HG02870 (cell line): ENCODE data around the gene PPIAL4G.
"Not testable (repeated sequence)": the region's sequence is repeated elsewhere in the genome, so short reads cannot be mapped to it uniquely, and the experiment has no call there.

Experiments
- ATAC-seq: cut with Tn5 transposase; IDR thresholded peaks from one replicate; pipeline ENCODE4 v1.9.1; 2021; ENCODE audit warnings: mild to moderate bottlenecking, moderate library complexity; ENCODE audit not compliant: unreplicated experiment

Gene PPIAL4G

DNA sequence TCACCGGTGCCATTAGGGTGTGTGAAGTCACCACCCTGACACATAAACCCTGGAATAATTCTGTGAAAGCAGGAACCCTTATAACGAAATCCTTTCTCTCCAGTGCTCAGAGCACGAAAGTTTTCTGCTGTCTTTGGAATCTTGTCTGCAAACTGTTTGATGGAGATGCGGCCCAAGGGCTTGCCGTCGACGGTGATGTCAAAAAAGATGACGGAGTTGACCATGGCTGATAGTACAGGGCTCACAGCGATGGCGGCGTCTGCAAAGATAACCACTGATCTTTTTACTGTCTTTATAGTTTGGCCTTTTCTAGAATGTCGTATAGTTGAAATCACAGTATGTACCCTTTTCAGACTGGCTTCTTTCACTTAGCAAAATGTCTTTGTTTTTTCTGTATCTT lies at the start of gene PPIAL4G:
Gene PPIAL4G (minus strand): TSS at position 274 of the 400 bp plus-strand sequence. CDS start 50 bp downstream, at position 224.
- not testable (repeated sequence) for ATAC-seq

DNA sequence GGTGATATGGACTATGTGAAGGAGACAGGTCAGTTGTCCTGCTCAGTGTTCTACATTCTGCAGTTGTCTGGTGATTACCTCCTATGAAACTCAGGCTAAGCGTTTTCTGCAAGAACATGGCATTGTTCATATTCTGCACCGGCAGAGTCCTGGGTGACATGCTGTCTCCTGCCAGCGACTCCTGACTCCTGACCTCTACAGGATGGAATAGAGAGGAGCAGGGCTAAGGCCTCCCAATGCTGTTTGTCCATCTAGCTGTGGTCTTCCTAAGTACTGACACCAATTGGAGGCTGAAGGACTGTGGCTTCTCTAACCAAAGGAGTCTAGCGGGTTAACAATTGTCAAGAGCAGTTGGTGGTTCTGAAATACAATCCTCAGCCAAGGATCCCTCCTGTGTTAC lies 49.1 kb upstream of the PPIAL4G start:
- not testable (repeated sequence) for ATAC-seq

DNA sequence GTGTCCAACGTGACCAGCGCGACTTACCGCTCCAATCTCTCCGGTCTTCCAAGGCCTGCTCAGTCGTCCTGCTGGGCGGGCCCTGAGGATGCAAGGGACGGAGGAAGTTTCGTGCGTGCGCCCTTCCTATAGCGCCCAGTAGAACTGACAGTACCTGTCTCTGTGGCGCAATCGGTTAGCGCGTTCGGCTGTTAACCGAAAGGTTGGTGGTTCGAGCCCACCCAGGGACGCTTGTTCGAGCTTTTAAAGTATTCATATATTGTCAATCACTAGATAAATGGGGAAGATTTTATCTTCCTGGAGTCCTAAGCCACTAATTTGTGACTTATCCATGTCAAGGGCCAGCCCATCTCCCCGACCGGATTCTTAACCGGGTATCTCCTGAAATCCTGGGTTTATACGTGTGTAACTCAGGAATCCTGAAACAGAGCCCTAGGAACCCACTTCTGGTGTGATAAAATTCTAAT lies 46.0 kb upstream of the PPIAL4G start:
- ATAC-seq = not testable (repeated sequence)

DNA sequence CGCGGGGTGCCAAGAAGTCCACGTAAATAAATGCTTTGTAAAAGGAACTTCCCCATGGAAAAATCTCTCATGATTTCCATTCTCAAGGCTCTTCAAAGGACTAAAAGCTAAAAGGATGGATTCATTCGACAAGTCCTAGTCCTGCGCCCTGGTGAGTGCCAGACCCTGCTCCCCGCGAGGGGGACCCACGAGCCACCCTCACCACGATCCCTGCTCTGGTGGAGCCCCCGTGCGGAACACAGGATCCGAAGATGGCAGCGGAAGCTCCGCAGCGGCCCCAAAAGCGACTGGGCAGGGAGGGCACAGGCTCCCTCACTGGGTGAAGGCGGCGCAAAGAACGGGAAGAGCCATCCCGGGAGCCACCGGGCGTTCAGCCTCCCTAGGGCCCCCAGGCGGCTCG lies 45.5 kb upstream of the PPIAL4G start:
- not testable (repeated sequence) for ATAC-seq

DNA sequence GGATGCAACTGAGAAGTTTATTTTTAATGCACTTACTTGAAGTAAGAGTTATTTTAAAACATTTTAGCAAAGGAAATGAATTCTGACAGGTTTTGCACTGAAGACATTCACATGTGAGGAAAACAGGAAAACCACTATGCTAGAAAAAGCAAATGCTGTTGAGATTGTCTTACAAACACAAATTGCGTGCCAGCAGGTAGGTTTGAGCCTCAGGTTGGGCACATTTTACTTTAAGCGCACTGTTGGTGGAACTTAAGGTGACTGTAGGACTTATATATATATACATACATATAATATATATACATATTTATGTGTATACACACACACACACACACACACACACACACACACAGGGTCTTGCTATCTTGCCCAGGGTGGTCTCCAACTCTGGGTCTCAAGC lies 43.5 kb upstream of the PPIAL4G start:
- ATAC-seq = not testable (repeated sequence)

DNA sequence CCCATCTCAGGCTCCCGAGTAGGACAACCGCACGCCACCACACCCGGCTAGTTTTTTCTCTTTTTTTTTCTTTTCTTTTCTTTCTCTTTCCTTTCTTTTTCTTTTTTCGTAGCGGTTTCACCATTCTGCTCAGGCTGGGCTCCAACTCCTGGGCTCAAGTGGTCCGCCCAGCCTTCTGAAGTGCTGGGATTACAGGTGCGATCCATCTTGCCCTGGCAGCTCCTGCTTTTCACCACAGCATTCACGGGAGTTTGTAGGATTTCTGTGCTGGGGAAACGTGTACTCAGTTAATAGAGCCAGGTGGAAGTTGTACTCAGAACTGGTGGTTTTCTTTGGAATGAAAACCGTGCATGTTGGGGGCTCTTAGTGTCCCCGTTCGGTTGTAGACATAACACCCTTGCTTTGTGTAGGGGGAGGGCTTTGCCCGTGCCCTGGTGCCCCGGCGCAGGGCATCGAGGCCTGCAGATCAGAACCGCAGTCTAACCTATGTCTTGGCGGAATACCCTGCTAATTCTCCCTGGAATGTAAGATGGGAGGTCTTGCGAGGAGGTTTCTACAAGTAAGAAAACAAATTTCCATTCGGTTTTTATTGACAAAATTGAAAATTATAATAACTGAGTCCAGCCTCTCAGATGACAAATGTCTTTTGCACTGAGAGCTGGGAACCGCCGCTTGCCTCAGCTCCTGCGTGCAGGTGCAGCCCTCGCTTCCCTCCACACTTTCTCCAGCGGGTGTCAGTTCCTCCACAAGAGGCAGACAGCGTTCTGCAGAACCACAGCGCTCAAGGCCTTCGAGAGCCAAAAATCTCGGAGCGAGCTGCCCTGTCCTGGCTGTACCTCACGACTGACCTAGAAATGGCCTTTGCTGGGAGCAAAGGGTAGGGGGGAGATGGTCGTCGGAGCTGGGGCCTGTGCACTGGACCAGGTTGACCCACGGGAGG lies 40.4 kb upstream of the PPIAL4G start:
- ATAC-seq = not testable (repeated sequence)

DNA sequence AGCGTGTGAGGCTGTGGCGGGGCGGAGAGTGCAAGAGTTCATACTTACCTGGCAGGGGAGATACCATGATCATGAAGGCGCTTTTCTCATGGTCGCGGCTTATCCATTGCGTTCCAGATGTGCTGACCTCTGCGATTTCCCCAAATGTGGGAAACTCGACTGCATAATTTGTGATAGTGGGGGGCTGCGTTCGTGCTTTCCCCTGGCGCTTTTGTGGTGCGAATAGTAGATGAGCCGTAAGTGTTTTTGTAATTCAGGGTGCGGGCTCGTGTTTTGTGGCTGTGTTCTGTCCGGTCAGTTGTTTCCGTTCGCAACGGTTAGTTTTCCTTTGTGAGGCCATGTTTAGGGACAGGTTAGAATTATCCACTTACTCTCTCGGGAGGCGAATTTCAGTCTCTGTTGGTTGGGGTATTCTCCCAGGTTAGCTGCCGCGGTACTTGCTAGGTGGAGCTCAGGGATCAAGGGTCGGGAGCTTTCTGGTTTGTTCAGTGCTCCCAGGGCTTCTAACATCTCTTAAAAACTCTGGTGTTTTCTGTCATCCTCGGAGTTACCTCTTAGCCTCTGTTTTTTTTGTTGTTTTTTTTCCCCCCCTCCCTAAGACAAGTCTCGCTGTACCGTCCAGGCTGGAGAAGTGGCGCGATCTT lies 39.6 kb upstream of the PPIAL4G start:
- ATAC-seq = peak; percentile 68

DNA sequence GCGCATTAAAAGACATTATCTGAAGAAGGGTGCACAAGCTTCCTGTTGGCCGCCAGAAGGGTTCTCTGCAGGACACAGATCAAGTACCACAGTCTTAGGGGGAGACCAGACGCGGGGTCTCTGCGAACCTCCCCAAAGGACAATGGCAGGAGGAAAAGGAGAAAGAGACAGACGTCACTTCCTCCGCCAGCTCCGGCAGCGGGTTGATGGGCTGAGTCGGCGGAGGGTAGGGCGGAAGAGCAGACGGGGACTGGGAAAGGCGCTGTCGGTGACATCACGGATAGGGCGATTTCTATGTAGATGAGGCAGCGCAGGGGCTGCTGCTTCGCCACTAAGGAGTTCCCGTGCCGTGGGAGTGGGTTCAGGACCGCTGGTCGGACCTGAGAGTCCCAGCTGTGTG lies 39.0 kb upstream of the PPIAL4G start:
- not testable (repeated sequence) for ATAC-seq

DNA sequence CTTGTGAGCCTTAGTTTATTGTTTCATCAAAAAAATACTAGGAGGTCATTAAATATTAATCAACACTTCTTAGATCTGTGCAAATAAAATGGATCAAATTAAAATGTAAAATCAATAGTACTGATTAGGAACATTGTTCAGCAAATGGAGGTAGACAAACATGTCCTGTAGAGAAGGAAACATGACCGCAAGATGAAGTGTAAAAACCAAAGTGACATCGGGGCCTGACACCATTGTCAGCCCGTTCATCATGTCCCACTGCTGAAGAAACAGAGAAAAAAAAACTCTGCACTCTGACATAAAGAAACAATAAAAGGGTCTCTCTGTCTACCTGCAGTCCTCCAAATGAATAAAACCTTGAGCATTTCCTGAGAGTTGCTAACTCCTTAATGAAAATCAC lies 31.2 kb upstream of the PPIAL4G start:
- not testable (repeated sequence) for ATAC-seq

DNA sequence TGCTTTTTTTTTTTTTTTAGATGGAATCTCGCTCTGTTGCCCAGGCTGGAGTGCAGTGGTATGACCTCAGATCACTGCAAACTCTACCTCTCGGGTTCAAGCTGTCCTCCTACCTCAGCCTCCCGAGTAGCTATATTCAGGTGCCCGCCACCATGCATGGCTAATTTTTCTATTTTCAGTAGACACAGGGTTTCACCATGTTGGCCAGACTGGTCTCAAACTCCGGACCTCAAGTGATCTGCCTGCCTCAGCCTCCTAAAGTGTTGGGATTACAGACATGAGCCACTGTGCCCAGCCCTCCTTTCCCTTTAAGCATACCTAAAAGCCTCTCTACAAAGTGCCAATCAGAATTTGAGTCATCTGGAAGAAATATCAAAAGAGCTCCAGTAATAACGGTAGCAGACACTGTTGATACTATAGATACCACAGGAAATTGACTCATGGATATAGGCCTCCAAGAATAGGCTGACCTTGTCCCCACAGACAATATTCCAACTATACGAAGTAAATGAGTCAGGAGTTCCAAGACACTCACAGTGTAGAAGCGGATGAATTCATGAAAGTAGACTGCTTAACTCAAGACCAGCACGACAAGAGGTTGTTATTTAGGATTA lies 29.6 kb upstream of the PPIAL4G start:
- ATAC-seq = not testable (repeated sequence)

DNA sequence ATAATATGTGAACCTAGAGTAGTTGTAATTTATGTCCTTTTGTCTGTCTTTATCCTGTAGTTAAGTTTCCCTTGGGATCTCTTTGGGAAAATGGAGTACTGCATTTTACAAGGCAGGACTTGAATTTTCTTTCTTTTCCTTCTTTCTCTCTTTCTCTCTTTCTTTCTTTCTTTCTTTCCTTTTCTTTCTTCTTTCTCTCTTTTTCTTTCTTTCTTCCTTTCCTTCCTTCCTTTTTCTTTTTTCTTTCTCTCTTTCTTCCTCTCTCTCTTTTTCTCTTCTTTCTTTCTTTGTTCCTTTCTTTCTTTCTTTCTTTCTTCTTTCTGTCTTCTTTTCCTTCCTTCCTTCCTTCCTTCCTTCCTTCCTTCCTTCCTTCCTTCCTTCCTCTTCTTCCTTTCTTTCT lies 10.8 kb upstream of the PPIAL4G start:
- ATAC-seq = not testable (repeated sequence)

DNA sequence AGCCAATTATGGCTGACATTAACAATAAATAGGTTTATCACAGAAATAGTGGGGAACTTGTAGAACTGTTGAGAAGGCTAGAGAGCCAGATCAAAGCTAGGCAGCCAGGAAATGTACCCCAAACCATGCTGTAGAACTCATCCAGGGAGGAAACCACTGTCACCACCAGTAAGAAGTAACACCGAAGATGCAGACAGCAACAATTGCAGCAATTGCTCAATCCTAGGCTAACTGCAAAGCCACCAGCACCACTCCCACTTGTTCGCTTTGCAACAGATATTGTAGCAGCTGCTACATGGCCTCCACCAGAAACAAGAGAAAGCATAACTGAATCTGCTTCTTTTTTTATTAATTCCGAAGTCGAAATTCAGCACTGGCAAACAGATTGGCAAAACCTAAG lies 2.0 kb downstream of the PPIAL4G start:
- ATAC-seq = not testable (repeated sequence)

DNA sequence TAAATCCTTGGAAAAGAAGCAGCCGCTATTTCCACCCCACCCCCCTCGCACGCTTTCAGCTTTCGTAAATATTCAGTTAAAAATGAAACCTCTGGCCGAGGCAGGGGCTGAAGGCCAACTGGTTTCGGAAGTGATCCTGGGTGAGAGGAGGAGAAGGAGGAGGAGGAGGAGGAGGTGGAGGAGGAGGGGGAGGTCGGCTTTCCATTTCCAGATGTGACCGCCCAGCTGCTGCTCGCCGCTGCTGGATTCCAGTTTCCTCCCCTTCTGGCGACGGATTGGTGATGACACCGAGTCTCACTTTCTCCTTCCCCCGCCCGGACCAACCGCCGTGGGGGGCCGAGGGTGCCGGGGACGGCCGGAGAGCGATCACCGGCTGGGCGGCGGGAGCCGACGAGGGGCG lies 23.4 kb downstream of the PPIAL4G start:
- ATAC-seq = not testable (repeated sequence)

DNA sequence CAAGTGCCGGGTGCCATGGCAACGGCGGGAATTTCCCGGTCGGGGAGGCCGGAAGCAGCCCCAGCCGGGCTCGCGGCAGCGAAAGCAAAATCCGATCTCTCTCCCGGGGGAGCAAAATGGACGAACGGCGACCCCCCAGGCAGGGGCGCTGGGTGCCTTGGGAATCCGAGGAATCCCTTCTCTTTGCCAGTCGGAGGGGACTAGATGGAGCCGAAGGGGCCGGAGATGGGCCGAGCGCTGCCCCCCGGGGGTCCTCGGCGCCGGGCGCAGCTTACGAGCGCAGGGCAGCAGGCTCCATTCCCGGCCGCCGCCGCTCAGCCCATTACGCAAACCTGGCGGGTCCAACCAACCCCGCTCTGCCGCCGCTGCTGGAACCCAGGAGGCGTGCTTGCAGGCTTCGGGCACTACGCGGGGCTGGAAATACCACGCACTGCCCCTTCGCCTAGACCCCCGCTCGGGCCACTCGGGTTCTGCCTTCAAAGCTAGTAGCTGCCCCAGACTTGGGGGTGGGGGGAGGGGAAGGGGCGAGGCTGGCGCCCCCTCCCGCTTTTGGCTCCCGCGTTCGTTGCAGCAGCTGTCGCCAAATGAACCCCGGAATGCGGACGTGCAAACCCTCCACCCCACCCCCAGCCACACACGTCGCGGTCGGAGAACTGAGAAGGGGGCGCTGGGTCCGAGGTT lies 24.1 kb downstream of the PPIAL4G start:
- not testable (repeated sequence) for ATAC-seq

DNA sequence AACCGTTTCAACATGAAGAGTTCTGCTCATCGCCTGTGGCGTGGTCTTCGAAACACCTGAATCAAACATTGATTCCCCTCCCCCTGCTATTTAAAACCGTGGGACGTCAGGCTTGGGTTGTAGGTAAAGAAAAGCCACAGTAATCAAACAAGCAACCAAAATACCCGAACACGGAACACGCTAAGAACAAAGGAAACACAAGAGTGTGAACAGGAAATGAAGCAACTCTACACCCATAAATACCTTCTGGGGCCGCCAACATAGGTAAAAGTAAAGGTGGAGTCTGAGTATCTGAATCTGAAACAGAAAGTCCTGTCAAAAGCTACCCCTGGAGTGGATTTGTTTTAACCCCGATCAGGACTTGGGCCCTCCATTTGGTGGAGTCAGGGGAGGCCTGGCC lies 24.7 kb downstream of the PPIAL4G start:
- ATAC-seq = not testable (repeated sequence)

DNA sequence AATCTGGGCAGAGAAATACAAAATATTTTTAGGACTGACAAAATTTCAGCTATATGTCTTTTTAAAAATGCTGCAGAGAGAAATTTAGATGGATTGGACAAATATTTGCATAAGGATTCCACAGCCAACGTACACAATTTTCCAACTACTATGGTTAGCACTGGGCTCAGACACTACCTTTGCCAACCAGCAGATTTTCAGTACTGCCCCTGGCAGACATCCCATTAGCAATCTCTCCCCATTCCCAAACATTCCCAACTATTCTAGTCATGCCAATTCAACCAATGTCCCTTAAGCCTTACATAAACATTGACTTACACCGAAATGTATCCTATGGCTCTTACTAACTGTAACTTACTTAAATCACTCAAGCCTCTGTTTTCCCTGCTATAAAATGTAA lies 30.3 kb downstream of the PPIAL4G start:
- not testable (repeated sequence) for ATAC-seq

DNA sequence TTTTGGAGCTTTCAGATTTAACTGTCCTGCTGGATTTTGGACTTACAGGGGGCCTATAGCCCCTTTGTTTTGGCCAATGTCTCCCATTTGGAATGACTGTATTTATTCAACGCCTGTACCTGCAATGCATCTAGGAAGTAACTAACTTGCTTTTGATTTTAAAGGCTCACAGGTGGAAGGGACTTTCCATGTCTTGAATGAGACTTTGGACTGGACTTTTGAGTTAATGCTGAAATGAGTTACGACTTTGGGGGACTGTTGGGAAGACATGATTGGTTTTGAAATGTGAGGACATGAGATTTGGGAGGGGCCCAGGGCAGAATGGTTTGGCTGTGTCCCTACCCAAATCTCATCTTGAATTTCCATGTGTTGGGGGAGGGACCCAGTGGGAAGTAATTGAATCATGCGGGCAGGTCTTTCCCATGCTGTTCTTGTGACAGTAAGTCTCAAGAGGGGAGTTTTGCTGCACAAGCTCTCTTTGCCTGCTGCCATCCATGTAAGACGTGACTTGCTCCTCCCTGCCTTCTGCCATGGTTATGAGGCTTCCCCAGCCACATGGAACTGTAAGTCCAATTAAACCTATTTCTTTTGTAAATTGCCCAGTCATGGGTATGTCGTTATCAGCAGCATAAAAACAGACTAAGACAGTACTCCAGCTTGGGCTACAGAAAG lies 43.3 kb downstream of the PPIAL4G start:
- not testable (repeated sequence) for ATAC-seq

DNA sequence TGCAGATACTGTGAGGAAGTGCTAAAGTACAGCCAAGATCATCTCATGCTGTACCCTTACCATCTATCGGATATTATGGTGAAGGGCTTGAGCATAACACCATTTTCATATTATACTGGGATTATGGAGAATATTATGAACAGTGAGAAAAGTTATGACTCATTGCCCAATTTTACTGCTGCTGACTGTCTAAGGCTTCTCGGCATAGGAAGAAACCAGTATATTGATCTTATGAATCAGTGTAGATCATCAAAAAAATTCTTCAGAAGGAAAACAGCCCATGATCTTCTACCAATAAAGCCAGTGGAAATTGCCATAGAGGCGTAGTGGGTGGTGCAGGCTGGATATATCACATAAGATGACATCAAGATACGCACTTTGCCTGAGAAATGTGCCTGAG lies 47.7 kb downstream of the PPIAL4G start:
- no peak for ATAC-seq

DNA sequence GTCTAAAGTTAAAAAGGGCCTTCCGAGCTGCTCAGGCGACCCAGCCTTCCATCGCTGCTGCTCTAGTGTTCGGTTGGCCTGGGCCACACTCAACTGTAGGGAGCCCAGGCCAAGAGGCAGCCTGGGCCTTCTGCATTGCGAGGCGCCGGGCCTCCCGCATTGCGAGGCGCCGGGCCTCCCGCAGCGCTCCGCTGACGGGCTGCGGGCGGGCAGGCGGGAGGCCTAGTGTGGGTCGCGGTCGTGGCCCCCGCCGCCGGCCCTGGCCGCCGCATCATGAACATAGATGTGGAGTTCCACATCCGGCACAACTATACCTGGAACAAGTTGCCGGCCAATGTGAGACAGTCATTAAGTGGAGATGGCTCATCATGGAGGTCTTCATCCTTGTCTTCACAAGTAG lies 48.3 kb downstream of the PPIAL4G start:
- no peak for ATAC-seq

DNA sequence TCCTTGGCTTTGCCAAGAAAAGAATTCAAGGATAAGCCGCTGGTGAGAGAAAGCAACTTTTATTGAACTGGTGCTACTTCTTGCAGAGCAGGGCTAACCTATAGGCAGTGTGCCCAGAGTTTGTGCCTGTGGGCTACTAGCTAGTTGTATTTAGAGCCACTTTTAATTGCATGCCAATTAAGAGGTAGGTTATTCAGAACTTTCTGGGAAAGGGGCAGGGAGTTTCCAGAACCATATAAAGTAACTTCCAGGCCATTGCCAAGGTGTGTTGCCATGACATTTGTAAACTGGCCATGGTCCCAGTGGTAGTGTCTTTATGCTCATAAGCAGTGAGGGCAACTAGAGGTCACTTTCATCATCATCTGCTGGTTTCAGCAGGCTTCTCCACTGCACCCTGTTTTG lies 50.2 kb downstream of the PPIAL4G start:
- not testable (repeated sequence) for ATAC-seq
